IMR-90 (cell line): ENCODE data around the gene LENG9. TPM values are rescaled to one million over a fixed set of nuclear protein-coding genes. Genes with fewer than 3 reads are reported as not detected.

Experiments used
- ATAC-seq: fragments of 200-7000 bp; cut with Tn5 transposase; 2 replicates; pipeline ENCODE4 v1.9.1; 2020; ENCODE audit warnings: low read depth, mild to moderate bottlenecking, moderate library complexity
- BruUV-seq: library from RNA; stranded (reverse); fragments of 400-500 nt; replicated peaks from 2 replicates; lab custom pipeline; 2021; lab: Mats Ljungman, UMichigan
- CTCF ChIA-PET: fragments of 300-600 bp; formaldehyde crosslinking; extraction: SDS; loops from one replicate; lab custom pipeline; 2021; ENCODE audit warnings: antibody characterized with exemption; lab: Yijun Ruan, JAX
- POLR2A ChIA-PET: fragments of 300-600 bp; sonication (Branson Sonifier 250); formaldehyde crosslinking; loops from one replicate; lab custom pipeline; 2022; ENCODE audit warnings: antibody characterized with exemption; ENCODE audit not compliant: unreplicated experiment; lab: Charles Lee
- DNase-seq: peaks from one replicate; pipeline ENCODE4 v3.0.0; 2013
- H2AFZ ChIP-seq: replicated peaks from 2 replicates; pipeline ENCODE3; 2013; ENCODE audit warnings: low read length, mild to moderate bottlenecking; ENCODE audit not compliant: poor library complexity
- H2AK5ac ChIP-seq: 2 replicates; pipeline ENCODE4 v1.6.1; 2013; ENCODE audit warnings: low read depth, low read length, inconsistent platforms
- H2AK9ac ChIP-seq: replicated peaks from 2 replicates; pipeline ENCODE3; 2013; ENCODE audit warnings: mild to moderate bottlenecking, low read depth, low read length, moderate library complexity; ENCODE audit not compliant: poor library complexity
- H2BK120ac ChIP-seq: 2 replicates; pipeline ENCODE4 v1.6.1; 2013; ENCODE audit warnings: low read depth, low read length, inconsistent platforms
- H2BK15ac ChIP-seq: 3 replicates; pipeline ENCODE4 v1.6.1; 2013; ENCODE audit warnings: low read depth, low read length, inconsistent platforms
- H2BK20ac ChIP-seq: 2 replicates; pipeline ENCODE4 v1.6.1; 2013; ENCODE audit warnings: low read depth, mild to moderate bottlenecking, inconsistent platforms, low read length, moderate library complexity
- H2BK5ac ChIP-seq: 2 replicates; pipeline ENCODE4 v1.6.1; 2013; ENCODE audit warnings: mild to moderate bottlenecking, low read depth, low read length, inconsistent platforms; ENCODE audit not compliant: poor library complexity, severe bottlenecking
- H3K14ac ChIP-seq: replicated peaks from 2 replicates; pipeline ENCODE4 v1.6.1; 2013; ENCODE audit warnings: low read depth, low read length, inconsistent platforms
- H3K18ac ChIP-seq: 2 replicates; pipeline ENCODE4 v1.6.1; 2013; ENCODE audit warnings: low read depth, low read length, control low read depth
- H3K23ac ChIP-seq: 2 replicates; pipeline ENCODE4 v1.6.1; 2013; ENCODE audit warnings: low read depth, low read length, inconsistent platforms
- H3K27ac ChIP-seq: 2 replicates; pipeline ENCODE4 v1.5.1; 2013; ENCODE audit warnings: mild to moderate bottlenecking, control low read depth, low read length; ENCODE audit not compliant: insufficient read depth
- H3K27me3 ChIP-seq: 2 replicates; pipeline ENCODE4 v1.6.1; 2013; ENCODE audit warnings: low read length; ENCODE audit not compliant: control insufficient read depth, insufficient read depth
- H3K36me3 ChIP-seq: 2 replicates; pipeline ENCODE4 v1.6.1; 2013; ENCODE audit warnings: low read length, mixed read lengths; ENCODE audit not compliant: control insufficient read depth, insufficient read depth
- H3K4ac ChIP-seq: 2 replicates; pipeline ENCODE4 v1.6.1; 2013; ENCODE audit warnings: low read depth, low read length, inconsistent platforms
- H3K4me1 ChIP-seq: 2 replicates; pipeline ENCODE4 v1.6.1; 2013; ENCODE audit warnings: low read length, mixed read lengths; ENCODE audit not compliant: control insufficient read depth, insufficient read depth
- H3K4me2 ChIP-seq: 2 replicates; pipeline ENCODE4 v1.6.1; 2013; ENCODE audit warnings: low read depth, mild to moderate bottlenecking, control low read depth, low read length, moderate library complexity
- H3K4me3 ChIP-seq: 2 replicates; pipeline ENCODE4 v1.5.1; 2013; ENCODE audit warnings: low read depth, mild to moderate bottlenecking, control low read depth, low read length, moderate library complexity; ENCODE audit not compliant: insufficient read depth
- H3K56ac ChIP-seq: 2 replicates; pipeline ENCODE4 v1.6.1; 2013; ENCODE audit warnings: low read length, inconsistent platforms; ENCODE audit not compliant: insufficient read depth; ENCODE audit errors: extremely low read depth
- H3K79me1 ChIP-seq, 2 experiments: 2 replicates each; pipeline ENCODE4 v1.6.1; 2013; ENCODE audit warnings: low read length in 2 of 2, inconsistent platforms in 1 of 2, low read depth in 1 of 2
- H3K9ac ChIP-seq: 2 replicates; pipeline ENCODE4 v1.6.1; 2013; ENCODE audit warnings: low read depth, low read length, control low read depth
- H3K9me1 ChIP-seq: 2 replicates; pipeline ENCODE4 v1.6.1; 2013; ENCODE audit warnings: low read length, inconsistent platforms; ENCODE audit not compliant: insufficient read depth
- H3K9me3 ChIP-seq: 2 replicates; pipeline ENCODE4 v1.6.1; 2013; ENCODE audit warnings: low read length; ENCODE audit not compliant: control insufficient read depth, insufficient read depth
- H4K20me1 ChIP-seq: 2 replicates; pipeline ENCODE4 v1.6.1; 2013; ENCODE audit warnings: low read length, inconsistent platforms; ENCODE audit not compliant: insufficient read depth
- H4K5ac ChIP-seq: 2 replicates; pipeline ENCODE4 v1.6.1; 2013; ENCODE audit warnings: mild to moderate bottlenecking, low read depth, low read length, control low read depth
- H4K8ac ChIP-seq, 2 experiments: 2 replicates each; pipeline ENCODE4 v1.6.1; 2013; ENCODE audit warnings: low read depth in 2 of 2, low read length in 2 of 2, control low read depth in 1 of 2, inconsistent platforms in 1 of 2
- H4K91ac ChIP-seq: 2 replicates; pipeline ENCODE4 v1.6.1; 2013; ENCODE audit warnings: low read depth, low read length, inconsistent platforms; ENCODE audit not compliant: insufficient read depth
- MAFK ChIP-seq: IDR thresholded peaks from 2 replicates; pipeline ENCODE4 v1.6.1; 2012; ENCODE audit warnings: low read depth, low read length, improper control_type of control experiment
- MXI1 ChIP-seq: IDR thresholded peaks from 2 replicates; pipeline ENCODE4 v1.6.1; 2012; ENCODE audit warnings: low read depth, mild to moderate bottlenecking, low read length, moderate library complexity, borderline replicate concordance
- NFE2L2 ChIP-seq: fragments of 150-350 bp; IDR thresholded peaks from 2 replicates; pipeline ENCODE4 v1.6.1; 2016; ENCODE audit warnings: low read depth, mild to moderate bottlenecking, low read length
- POLR2A ChIP-seq: IDR thresholded peaks from 2 replicates; pipeline ENCODE4 v1.6.1; 2012; ENCODE audit warnings: mild to moderate bottlenecking, low read depth, low read length
- RCOR1 ChIP-seq: IDR thresholded peaks from 2 replicates; pipeline ENCODE4 v1.6.1; 2012; ENCODE audit warnings: mild to moderate bottlenecking, low read length, improper control_type of control experiment; ENCODE audit not compliant: insufficient replicate concordance
- USF2 ChIP-seq: fragments of 150-350 bp; IDR thresholded peaks from 2 replicates; pipeline ENCODE4 v1.6.1; 2017; ENCODE audit warnings: mild to moderate bottlenecking, antibody characterized with exemption, low read length, low read depth
- WGBS, 2 experiments: methylation state at CpG; one replicate each; pipeline versions ENCODE4 v1.1.5 to v1.1.7; 2013; ENCODE audit warnings: missing lambda C conversion rate in 2 of 2; ENCODE audit not compliant: insufficient read length in 1 of 2; ENCODE audit errors: extremely low coverage in 2 of 2; 5-methylcytosine and 5-hydroxymethylcytosine counted together
- dilution Hi-C: fragments of 300-500 bp; cut with HindIII; formaldehyde crosslinking; loops from one replicate; pipeline ENCODE4 v1.14.3; 2018; ENCODE audit warnings: low sequenced_read_pairs; ENCODE audit not compliant: unreplicated experiment
- in situ Hi-C: fragments of 300-500 bp; cut with MboI; formaldehyde crosslinking; loops from 3 replicates; pipeline ENCODE4 v1.14.3; 2019; ENCODE audit warnings: low sequenced_read_pairs, inconsistent platforms, mixed read lengths
- intact Hi-C: fragments of 100-400 bp; cut with micrococcal nuclease; formaldehyde crosslinking; loops from 2 replicates; pipeline ENCODE4 v1.10.0; 2022
- polyA plus RNA-seq, 3 experiments: library from polyadenylated mRNA; depleted of rRNA; stranded (reverse); fragments of >200 nt; gene quantifications; 2 replicates each; pipeline ENCODE4 v1.2.3, GENCODE V29; 2012; ENCODE audit warnings: low replicate concordance in 1 of 3
- total RNA-seq: library from RNA; depleted of rRNA; stranded (reverse); fragments of >200 nt; gene quantifications from 2 replicates; pipeline ENCODE4 v1.2.3, GENCODE V29; 2012
- TF ChIP-seq, protein P1 (sequence below): conservative IDR thresholded peaks from 2 replicates; pipeline ENCODE4 v1.5.1; 2012; ENCODE audit warnings: mild to moderate bottlenecking, low read depth, low read length, improper control_type of control experiment

The LENG9 gene
- total and polyA plus RNA-seq, 2 of the 4 experiments (the other 2 are of a cell fraction), result 0.94 to 1.1 TPM

GRCh38 chr19:54482889-54483288 is 19.3 kb upstream of the LENG9 start:
- Histone ChIP-seq H2BK5ac (no peak overlapping the region), H3K9me1 (no peaks in the 10 kb centered on the region), H3K9me3 (no peaks in the 10 kb centered on the region), H3K79me1 (no peaks in the 10 kb centered on the region), H4K91ac (no peak overlapping the region), H3K4me1 (no peaks in the 10 kb centered on the region), H2AK9ac (no peak overlapping the region), H3K27me3 (0 out of 2 replicates have a peak, but pooled peaks cover 2% of the 10 kb centered on the region), H3K56ac (no peak overlapping the region), H4K20me1 (no peaks in the 10 kb centered on the region), H3K4me2 (no peak overlapping the region), H3K18ac (no peak overlapping the region), H2AFZ (no peak overlapping the region), H3K36me3 (no peaks in the 10 kb centered on the region), H4K8ac (no peak overlapping the region), H3K27ac (no peak overlapping the region), H4K5ac (no peak overlapping the region), H2BK20ac (no peak overlapping the region), H3K14ac (no peak overlapping the region), H3K4me3 (no peak overlapping the region), H2BK120ac (no peak overlapping the region), H2BK15ac (no peak overlapping the region), H3K4ac (no peak overlapping the region), H2AK5ac (no peak overlapping the region), H3K23ac (no peak overlapping the region), H3K9ac (no peak overlapping the region)
- in situ Hi-C loops, result no loop called here
- intact Hi-C loops, result no loop called here
- CTCF ChIA-PET, result interaction anchor here (1.8 kb wide), 1 partner anchor 197 kb away, joined by 6 read pairs; no protein-coding TSS in a partner anchor
- dilution Hi-C loops, result no loop called here
- ATAC-seq (no peak), DNase-seq (no peak)
- WGBS, 2 experiments, result no CpG with 5 or more reads among the region's 3 CpGs
- POLR2A ChIA-PET, result no interaction called here
- TF ChIP-seq USF2, result no peak
- TF ChIP-seq RCOR1, result no peak
- no peak for TF ChIP-seq MAFK
- no peak for TF ChIP-seq POLR2A
- no peak for TF ChIP-seq NFE2L2
- TF ChIP-seq MXI1, result no peak
- TF ChIP-seq, protein P1, sequence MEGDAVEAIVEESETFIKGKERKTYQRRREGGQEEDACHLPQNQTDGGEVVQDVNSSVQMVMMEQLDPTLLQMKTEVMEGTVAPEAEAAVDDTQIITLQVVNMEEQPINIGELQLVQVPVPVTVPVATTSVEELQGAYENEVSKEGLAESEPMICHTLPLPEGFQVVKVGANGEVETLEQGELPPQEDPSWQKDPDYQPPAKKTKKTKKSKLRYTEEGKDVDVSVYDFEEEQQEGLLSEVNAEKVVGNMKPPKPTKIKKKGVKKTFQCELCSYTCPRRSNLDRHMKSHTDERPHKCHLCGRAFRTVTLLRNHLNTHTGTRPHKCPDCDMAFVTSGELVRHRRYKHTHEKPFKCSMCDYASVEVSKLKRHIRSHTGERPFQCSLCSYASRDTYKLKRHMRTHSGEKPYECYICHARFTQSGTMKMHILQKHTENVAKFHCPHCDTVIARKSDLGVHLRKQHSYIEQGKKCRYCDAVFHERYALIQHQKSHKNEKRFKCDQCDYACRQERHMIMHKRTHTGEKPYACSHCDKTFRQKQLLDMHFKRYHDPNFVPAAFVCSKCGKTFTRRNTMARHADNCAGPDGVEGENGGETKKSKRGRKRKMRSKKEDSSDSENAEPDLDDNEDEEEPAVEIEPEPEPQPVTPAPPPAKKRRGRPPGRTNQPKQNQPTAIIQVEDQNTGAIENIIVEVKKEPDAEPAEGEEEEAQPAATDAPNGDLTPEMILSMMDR, result no peak
- BruUV-seq, result no TSS peak
